Thoracic aorta (tissue), 2 donors: ENCODE measurements around the gene MYBPHL. TPM values are rescaled to one million over a fixed set of nuclear protein-coding genes. Genes with fewer than 3 reads are reported as not detected.

Experiments used
- ATAC-seq: fragments of 150-250 bp; one replicate; pipeline ENCODE4 v1.8.0; 2017; ENCODE audit warnings: low read depth; ENCODE audit not compliant: insufficient number of reproducible peaks, low FRiP score
- DNase-seq: peaks from one replicate; pipeline ENCODE4 v3.0.0-alpha.2; 2020; ENCODE audit warnings: low spot score
- H3K27ac ChIP-seq, 2 donors: fragments of 200-600 bp; sonication (generic); 1 replicate in 1 of 2; 2 replicates in 1 of 2; pipeline ENCODE4 v1.5.1; 2016; ENCODE audit warnings: mild to moderate bottlenecking in 2 of 2, moderate library complexity in 2 of 2
- H3K27me3 ChIP-seq: fragments of 200-600 bp; sonication (generic); replicated peaks from 2 replicates; pipeline ENCODE4 v1.6.0; 2016; ENCODE audit warnings: mild to moderate bottlenecking; ENCODE audit not compliant: insufficient read depth
- H3K36me3 ChIP-seq: fragments of 200-600 bp; sonication (generic); one replicate; pipeline ENCODE4 v1.5.1; 2016
- H3K4me1 ChIP-seq, 2 donors: fragments of 200-600 bp; sonication (generic); 1 replicate in 1 of 2; 2 replicates in 1 of 2; pipeline versions ENCODE4 v1.5.1 to v1.6.0; 2016; ENCODE audit warnings: low read depth in 2 of 2, mild to moderate bottlenecking in 1 of 2; ENCODE audit not compliant: control insufficient read depth in 1 of 2
- H3K4me3 ChIP-seq: fragments of 200-600 bp; sonication (generic); 2 replicates; pipeline ENCODE4 v1.5.1; 2016; ENCODE audit warnings: mild to moderate bottlenecking
- H3K9me3 ChIP-seq: fragments of 200-600 bp; sonication (generic); 2 replicates; pipeline ENCODE4 v1.5.1; 2016
- total RNA-seq, 2 donors: library from RNA; depleted of rRNA; stranded (reverse); fragments of >200 nt; gene quantifications; one replicate each; pipeline versions ENCODE4 v1.1.0 to v1.2.3, GENCODE V29; 2016
- TF ChIP-seq, protein P1 (sequence below): fragments of 200-600 bp; sonication (generic); IDR thresholded peaks from one replicate; pipeline ENCODE4 v1.5.1; 2019; ENCODE audit warnings: antibody characterized with exemption

MYBPHL gene
- total RNA-seq, 2 donors from 2014 or later = 1.1 TPM; not detected in 1

DNA sequence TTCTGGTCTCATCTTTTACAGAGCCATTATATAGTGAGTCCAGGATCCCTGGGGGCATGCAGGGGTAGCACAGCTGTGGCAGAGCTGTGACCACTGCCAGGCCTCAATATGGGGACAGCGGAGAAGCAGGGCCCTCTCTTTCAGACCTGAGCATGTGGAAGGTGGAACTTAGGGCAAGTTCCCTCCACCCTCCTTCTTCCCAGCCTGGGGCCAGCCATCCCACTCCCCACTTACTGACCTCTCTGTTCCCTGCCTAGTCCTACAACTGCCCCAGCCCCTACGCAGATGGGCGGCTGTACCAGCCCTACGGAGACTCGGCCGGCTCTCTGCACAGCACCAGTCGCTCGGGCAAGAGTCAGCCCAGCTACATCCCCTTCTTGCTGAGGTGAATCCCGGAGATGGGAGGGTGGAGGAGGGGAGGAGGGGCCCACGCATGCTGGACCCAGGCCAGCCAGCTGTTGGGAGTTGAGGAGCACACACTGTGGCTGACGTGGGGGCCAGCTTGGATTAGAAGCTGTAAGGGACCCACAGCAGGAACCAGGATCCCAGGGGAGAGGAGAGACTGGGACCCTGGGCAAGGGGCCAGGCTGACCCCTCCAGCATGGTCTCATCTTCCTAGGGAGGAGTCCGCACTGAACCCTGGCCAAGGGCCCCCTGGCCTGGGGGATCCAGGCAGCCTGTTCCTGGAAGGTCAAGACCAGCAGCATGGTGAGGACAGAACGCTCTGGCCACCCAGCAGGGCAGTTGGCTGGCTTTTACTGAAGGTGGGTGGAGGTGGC, 34.6 kb downstream of the MYBPHL start:
- Histone ChIP-seq H3K36me3 (no peaks in the 10 kb centered on the region), H3K4me3 (no peak overlapping the region), H3K9me3 (no peaks in the 10 kb centered on the region), H3K4me1 (peaks cover 0 to 17% of the 10 kb centered on the region in 2 donors), H3K27me3 (no peaks in the 10 kb centered on the region), H3K27ac (no peak overlapping the region)
- ATAC-seq (no peak), DNase-seq (no peak)
- TF ChIP-seq, protein P1, sequence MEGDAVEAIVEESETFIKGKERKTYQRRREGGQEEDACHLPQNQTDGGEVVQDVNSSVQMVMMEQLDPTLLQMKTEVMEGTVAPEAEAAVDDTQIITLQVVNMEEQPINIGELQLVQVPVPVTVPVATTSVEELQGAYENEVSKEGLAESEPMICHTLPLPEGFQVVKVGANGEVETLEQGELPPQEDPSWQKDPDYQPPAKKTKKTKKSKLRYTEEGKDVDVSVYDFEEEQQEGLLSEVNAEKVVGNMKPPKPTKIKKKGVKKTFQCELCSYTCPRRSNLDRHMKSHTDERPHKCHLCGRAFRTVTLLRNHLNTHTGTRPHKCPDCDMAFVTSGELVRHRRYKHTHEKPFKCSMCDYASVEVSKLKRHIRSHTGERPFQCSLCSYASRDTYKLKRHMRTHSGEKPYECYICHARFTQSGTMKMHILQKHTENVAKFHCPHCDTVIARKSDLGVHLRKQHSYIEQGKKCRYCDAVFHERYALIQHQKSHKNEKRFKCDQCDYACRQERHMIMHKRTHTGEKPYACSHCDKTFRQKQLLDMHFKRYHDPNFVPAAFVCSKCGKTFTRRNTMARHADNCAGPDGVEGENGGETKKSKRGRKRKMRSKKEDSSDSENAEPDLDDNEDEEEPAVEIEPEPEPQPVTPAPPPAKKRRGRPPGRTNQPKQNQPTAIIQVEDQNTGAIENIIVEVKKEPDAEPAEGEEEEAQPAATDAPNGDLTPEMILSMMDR = no peak

DNA sequence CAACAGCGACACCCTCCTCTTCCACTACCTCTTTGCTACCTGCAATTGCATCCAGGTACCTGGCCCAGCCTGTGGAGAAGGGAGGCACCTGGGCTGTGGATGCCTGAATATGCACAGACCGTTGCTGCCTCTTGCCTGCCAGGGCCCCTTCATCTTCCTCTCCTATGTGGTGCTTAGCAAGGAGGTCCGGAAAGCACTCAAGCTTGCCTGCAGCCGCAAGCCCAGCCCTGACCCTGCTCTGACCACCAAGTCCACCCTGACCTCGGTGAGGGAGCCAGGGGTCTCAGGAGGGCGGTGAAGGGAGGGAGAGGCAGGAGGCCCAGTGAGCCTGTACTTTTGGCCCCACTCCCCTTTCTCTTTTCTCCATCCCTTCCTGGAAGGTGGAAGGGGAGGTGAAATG, 35.4 kb downstream of the MYBPHL start:
- Histone ChIP-seq H3K4me3 (no peak overlapping the region), H3K4me1 (peaks cover 0 to 14% of the 10 kb centered on the region in 2 donors), H3K9me3 (no peaks in the 10 kb centered on the region), H3K27ac (no peak overlapping the region), H3K27me3 (no peaks in the 10 kb centered on the region), H3K36me3 (no peaks in the 10 kb centered on the region)
- TF ChIP-seq, protein P1 = no peak
- no peak for DNase-seq
- no peak for ATAC-seq

DNA sequence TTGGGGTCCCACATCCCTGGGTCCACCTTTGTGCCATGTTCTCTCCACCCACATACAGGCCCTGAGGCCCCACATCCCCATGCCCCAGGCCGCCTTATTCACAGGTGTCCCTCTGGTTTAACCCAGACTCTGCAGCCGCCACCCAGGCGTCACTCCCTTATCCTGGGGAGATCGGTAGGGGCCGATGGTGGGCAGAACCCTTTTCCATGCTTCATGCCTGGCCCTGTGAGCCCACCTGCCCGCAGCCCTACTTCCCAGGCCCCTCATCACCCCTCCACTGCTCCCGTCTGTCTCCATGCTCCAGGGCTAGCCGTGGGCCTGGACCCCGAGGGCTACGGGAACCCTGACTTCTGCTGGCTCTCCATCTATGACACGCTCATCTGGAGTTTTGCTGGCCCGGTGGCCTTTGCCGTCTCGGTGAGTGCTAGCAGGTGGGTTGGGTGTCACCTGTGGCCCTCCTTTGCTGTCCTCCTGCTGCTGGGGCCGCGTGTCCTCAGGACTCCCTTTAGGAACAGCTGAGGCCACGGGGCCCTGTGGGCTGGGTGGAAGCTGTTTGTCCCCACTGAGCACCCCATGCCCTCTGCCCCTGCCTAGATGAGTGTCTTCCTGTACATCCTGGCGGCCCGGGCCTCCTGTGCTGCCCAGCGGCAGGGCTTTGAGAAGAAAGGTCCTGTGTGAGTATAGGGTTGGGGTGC, 36.0 kb downstream of the MYBPHL start:
- Histone ChIP-seq H3K27me3 (no peaks in the 10 kb centered on the region), H3K27ac (no peak overlapping the region), H3K4me3 (no peak overlapping the region), H3K4me1 (peaks cover 0 to 14% of the 10 kb centered on the region in 2 donors), H3K9me3 (no peaks in the 10 kb centered on the region), H3K36me3 (no peaks in the 10 kb centered on the region)
- TF ChIP-seq, protein P1 = no peak
- no peak for DNase-seq
- no peak for ATAC-seq

DNA sequence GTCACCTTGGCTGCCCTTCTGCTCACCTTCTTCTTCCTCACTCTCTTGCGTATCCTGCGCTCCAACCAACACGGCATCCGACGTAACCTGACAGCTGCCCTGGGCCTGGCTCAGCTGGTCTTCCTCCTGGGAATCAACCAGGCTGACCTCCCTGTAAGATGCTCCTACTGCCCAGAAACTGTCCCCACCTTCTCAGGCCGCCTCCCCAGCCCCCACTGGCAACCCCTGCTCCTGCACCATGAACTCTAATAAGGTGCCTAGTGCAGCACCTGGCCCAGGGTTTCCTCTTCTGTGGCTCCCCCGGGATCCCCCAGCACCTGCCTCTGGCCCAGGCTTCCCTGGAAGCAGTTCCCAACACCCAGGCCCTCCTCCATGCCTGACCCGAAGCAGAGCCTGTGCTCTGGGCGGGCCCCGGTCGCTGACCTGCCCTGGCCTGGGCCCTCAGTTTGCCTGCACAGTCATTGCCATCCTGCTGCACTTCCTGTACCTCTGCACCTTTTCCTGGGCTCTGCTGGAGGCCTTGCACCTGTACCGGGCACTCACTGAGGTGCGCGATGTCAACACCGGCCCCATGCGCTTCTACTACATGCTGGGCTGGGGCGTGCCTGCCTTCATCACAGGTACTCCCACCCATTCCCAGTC, 36.7 kb downstream of the MYBPHL start:
- DNase-seq (no peak), ATAC-seq (no peak)
- TF ChIP-seq, protein P1 = no peak
- no peak overlapping the region for H3K4me3 ChIP-seq
- no peaks in the 10 kb centered on the region for H3K36me3 ChIP-seq
- peaks cover 0 to 8% of the 10 kb centered on the region in 2 donors for H3K4me1 ChIP-seq
- H3K27ac ChIP-seq = no peak overlapping the region
- no peaks in the 10 kb centered on the region for H3K9me3 ChIP-seq
- H3K27me3 ChIP-seq = no peaks in the 10 kb centered on the region
